ENCODE results near the gene BMS1.

DNA sequence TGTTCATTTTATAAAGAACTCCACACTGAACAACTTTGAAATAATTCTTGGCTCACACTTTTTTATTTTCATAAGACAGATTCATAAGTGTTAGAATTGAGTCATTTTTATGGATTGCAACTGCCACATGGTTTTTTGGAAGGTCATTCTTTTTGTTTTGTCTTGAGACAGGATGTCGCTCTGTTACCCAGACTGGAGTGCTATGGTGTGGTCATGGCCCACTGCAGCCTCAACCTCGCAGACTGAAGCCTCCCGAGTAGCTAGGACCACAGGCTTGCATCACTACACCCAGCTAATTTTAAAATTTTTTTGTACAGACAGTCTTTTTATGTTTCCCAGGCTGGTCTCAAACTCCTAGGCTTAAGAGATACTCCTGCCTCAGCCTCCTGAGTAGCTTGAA is 20.3 kb downstream of the BMS1 start:
- TF ChIP-seq, protein P1, sequence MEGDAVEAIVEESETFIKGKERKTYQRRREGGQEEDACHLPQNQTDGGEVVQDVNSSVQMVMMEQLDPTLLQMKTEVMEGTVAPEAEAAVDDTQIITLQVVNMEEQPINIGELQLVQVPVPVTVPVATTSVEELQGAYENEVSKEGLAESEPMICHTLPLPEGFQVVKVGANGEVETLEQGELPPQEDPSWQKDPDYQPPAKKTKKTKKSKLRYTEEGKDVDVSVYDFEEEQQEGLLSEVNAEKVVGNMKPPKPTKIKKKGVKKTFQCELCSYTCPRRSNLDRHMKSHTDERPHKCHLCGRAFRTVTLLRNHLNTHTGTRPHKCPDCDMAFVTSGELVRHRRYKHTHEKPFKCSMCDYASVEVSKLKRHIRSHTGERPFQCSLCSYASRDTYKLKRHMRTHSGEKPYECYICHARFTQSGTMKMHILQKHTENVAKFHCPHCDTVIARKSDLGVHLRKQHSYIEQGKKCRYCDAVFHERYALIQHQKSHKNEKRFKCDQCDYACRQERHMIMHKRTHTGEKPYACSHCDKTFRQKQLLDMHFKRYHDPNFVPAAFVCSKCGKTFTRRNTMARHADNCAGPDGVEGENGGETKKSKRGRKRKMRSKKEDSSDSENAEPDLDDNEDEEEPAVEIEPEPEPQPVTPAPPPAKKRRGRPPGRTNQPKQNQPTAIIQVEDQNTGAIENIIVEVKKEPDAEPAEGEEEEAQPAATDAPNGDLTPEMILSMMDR (IDR thresholded peaks at IDR 0.05 in 2 of 3, conservative IDR thresholded peaks at IDR 0.05 in 1 of 3; ENCODE audit: borderline replicate concordance in 1 of 3, insufficient read depth in 1 of 3, low read depth in 2 of 3, low read length in 2 of 3) = no peak
- TF ChIP-seq EZH2 (IDR thresholded peaks at IDR 0.05) (no peak), ZNF274 (IDR thresholded peaks at IDR 0.05; ENCODE audit: low read depth, low read length) (no peak), POLR2A (IDR thresholded peaks at IDR 0.05; ENCODE audit: borderline replicate concordance, extremely low read depth, insufficient read depth, insufficient read length) (no peak), ZFX (IDR thresholded peaks at IDR 0.05) (no peak), EGR1 (IDR thresholded peaks at IDR 0.05; ENCODE audit: low read depth) (no peak)
- TF ChIP-seq, protein P2, sequence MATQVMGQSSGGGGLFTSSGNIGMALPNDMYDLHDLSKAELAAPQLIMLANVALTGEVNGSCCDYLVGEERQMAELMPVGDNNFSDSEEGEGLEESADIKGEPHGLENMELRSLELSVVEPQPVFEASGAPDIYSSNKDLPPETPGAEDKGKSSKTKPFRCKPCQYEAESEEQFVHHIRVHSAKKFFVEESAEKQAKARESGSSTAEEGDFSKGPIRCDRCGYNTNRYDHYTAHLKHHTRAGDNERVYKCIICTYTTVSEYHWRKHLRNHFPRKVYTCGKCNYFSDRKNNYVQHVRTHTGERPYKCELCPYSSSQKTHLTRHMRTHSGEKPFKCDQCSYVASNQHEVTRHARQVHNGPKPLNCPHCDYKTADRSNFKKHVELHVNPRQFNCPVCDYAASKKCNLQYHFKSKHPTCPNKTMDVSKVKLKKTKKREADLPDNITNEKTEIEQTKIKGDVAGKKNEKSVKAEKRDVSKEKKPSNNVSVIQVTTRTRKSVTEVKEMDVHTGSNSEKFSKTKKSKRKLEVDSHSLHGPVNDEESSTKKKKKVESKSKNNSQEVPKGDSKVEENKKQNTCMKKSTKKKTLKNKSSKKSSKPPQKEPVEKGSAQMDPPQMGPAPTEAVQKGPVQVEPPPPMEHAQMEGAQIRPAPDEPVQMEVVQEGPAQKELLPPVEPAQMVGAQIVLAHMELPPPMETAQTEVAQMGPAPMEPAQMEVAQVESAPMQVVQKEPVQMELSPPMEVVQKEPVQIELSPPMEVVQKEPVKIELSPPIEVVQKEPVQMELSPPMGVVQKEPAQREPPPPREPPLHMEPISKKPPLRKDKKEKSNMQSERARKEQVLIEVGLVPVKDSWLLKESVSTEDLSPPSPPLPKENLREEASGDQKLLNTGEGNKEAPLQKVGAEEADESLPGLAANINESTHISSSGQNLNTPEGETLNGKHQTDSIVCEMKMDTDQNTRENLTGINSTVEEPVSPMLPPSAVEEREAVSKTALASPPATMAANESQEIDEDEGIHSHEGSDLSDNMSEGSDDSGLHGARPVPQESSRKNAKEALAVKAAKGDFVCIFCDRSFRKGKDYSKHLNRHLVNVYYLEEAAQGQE (IDR thresholded peaks at IDR 0.05; ENCODE audit: low read depth) = no peak
